SJSA1 (cell line): ENCODE data around the gene CC2D1B. TPM values are rescaled to one million over a fixed set of nuclear protein-coding genes. Genes with fewer than 3 reads are reported as not detected.
A peak's percentile ranks its signal among the peaks of the same experiment; 100 is the strongest.

Experiments used
- DNase-seq, 2 experiments: peaks; one replicate each; pipeline ENCODE4 v3.0.0-alpha.2; 2015 to 2020; ENCODE audit warnings: low spot score in 2 of 2, low read depth in 1 of 2
- H3K27ac ChIP-seq: fragments of 250-450 bp; sonication (Bioruptor Pico); 2 replicates; pipeline ENCODE4 v1.5.1; 2020; ENCODE audit warnings: mild to moderate bottlenecking, moderate library complexity
- H3K27me3 ChIP-seq: fragments of 250-450 bp; sonication (Bioruptor Pico); replicated peaks from 2 replicates; pipeline ENCODE4 v1.5.1; 2020; ENCODE audit warnings: mild to moderate bottlenecking, moderate library complexity
- H3K36me3 ChIP-seq: fragments of 250-450 bp; sonication (Bioruptor Pico); 2 replicates; pipeline ENCODE4 v1.5.1; 2020; ENCODE audit warnings: mild to moderate bottlenecking
- H3K4me1 ChIP-seq: fragments of 250-450 bp; sonication (Bioruptor Pico); replicated peaks from 2 replicates; pipeline ENCODE4 v1.6.1; 2021; ENCODE audit warnings: mild to moderate bottlenecking
- H3K4me3 ChIP-seq: fragments of 250-450 bp; sonication (Bioruptor Pico); 2 replicates; pipeline ENCODE4 v1.5.1; 2020; ENCODE audit warnings: mild to moderate bottlenecking
- H3K9me3 ChIP-seq: fragments of 250-450 bp; sonication (Bioruptor Pico); replicated peaks from 2 replicates; pipeline ENCODE4 v1.5.1; 2020; ENCODE audit warnings: mild to moderate bottlenecking
- total RNA-seq: library from RNA; depleted of rRNA; stranded (reverse); fragments of >200 nt; shearing (Covaris generic); gene quantifications from 2 replicates; pipeline ENCODE4 v1.2.3, GENCODE V29; 2014

Gene CC2D1B
- total RNA-seq, 1 experiment from 2014 or later, result 24.1 TPM

- peaks cover 37% of the 10 kb centered on the region for H3K36me3 ChIP-seq
- no peaks in the 10 kb centered on the region for H3K27me3 ChIP-seq
- H3K4me3 ChIP-seq, result peak overlapping the region; percentile 21
- H3K4me1 ChIP-seq, result peaks cover 15% of the 10 kb centered on the region
- peak in 1 of 2 experiments; percentile 22 for DNase-seq
- no peaks in the 10 kb centered on the region for H3K9me3 ChIP-seq
- no peak overlapping the region for H3K27ac ChIP-seq
These were observed 2.6 kb upstream of the CC2D1B start for GRCh38 chr1:52368383-52369172.

GRCh38 chr1:52367272-52367671 is 1.3 kb upstream of the CC2D1B start:
- H3K27ac ChIP-seq, result no peak overlapping the region
- no peak for DNase-seq
- H3K9me3 ChIP-seq, result no peaks in the 10 kb centered on the region
- H3K27me3 ChIP-seq, result no peaks in the 10 kb centered on the region
- peaks cover 15% of the 10 kb centered on the region for H3K4me1 ChIP-seq
- H3K36me3 ChIP-seq, result peaks cover 33% of the 10 kb centered on the region
- H3K4me3 ChIP-seq, result no peak overlapping the region

GRCh38 chr1:52366517-52366827 is 467 bp upstream of the CC2D1B start:
- no peaks in the 10 kb centered on the region for H3K27me3 ChIP-seq
- peaks cover 15% of the 10 kb centered on the region for H3K4me1 ChIP-seq
- no peak overlapping the region for H3K27ac ChIP-seq
- H3K36me3 ChIP-seq, result peaks cover 37% of the 10 kb centered on the region
- no peak for DNase-seq
- peak overlapping the region; percentile 89 for H3K4me3 ChIP-seq
- H3K9me3 ChIP-seq, result no peaks in the 10 kb centered on the region

- Histone ChIP-seq H3K27ac (peak overlapping the region; percentile 87), H3K4me3 (peak overlapping the region; percentile 89), H3K9me3 (no peaks in the 10 kb centered on the region), H3K27me3 (no peaks in the 10 kb centered on the region), H3K36me3 (peaks cover 48% of the 10 kb centered on the region), H3K4me1 (peaks cover 15% of the 10 kb centered on the region)
- DNase-seq, result peak; percentile 74 to 79
These were observed 797 bp downstream of the CC2D1B start for GRCh38 chr1:52365071-52365745.

GRCh38 chr1:52364235-52364839 is 1.7 kb downstream of the CC2D1B start:
- H3K27ac ChIP-seq, result peak overlapping the region; percentile 87
- H3K9me3 ChIP-seq, result no peaks in the 10 kb centered on the region
- H3K36me3 ChIP-seq, result peaks cover 57% of the 10 kb centered on the region
- peaks cover 15% of the 10 kb centered on the region for H3K4me1 ChIP-seq
- H3K27me3 ChIP-seq, result no peaks in the 10 kb centered on the region
- no peak overlapping the region; the same call in 1 of the 2 replicates for H3K4me3 ChIP-seq
- no peak for DNase-seq

- no peak for DNase-seq
- no peak overlapping the region for H3K4me3 ChIP-seq
- no peaks in the 10 kb centered on the region for H3K9me3 ChIP-seq
- H3K36me3 ChIP-seq, result peaks cover 90% of the 10 kb centered on the region
- H3K27me3 ChIP-seq, result no peaks in the 10 kb centered on the region
- no peak overlapping the region for H3K27ac ChIP-seq
- H3K4me1 ChIP-seq, result peaks cover 10% of the 10 kb centered on the region
These were observed 5.4 kb downstream of the CC2D1B start for GRCh38 chr1:52360595-52360968.

- DNase-seq, result no peak
- no peaks in the 10 kb centered on the region for H3K27me3 ChIP-seq
- no peak overlapping the region for H3K27ac ChIP-seq
- H3K4me1 ChIP-seq, result peaks cover 8% of the 10 kb centered on the region
- H3K36me3 ChIP-seq, result peaks cover 95% of the 10 kb centered on the region
- no peak overlapping the region for H3K4me3 ChIP-seq
- H3K9me3 ChIP-seq, result no peaks in the 10 kb centered on the region
These were observed 6.1 kb downstream of the CC2D1B start for GRCh38 chr1:52359676-52360594.

- H3K4me1 ChIP-seq, result no peaks in the 10 kb centered on the region
- no peak for DNase-seq
- no peaks in the 10 kb centered on the region for H3K9me3 ChIP-seq
- no peak overlapping the region for H3K27ac ChIP-seq
- peaks cover 97% of the 10 kb centered on the region for H3K36me3 ChIP-seq
- H3K4me3 ChIP-seq, result no peak overlapping the region
- no peaks in the 10 kb centered on the region for H3K27me3 ChIP-seq
These were observed 7.0 kb downstream of the CC2D1B start for GRCh38 chr1:52358851-52359497.

GRCh38 chr1:52357397-52357796 is 8.6 kb downstream of the CC2D1B start:
- Histone ChIP-seq H3K9me3 (no peaks in the 10 kb centered on the region), H3K4me1 (no peaks in the 10 kb centered on the region), H3K4me3 (no peak overlapping the region), H3K36me3 (peaks cover 100% of the 10 kb centered on the region), H3K27me3 (no peaks in the 10 kb centered on the region), H3K27ac (no peak overlapping the region)
- DNase-seq, result no peak

GRCh38 chr1:52356818-52357355 is 9.1 kb downstream of the CC2D1B start:
- no peak overlapping the region for H3K4me3 ChIP-seq
- H3K4me1 ChIP-seq, result no peaks in the 10 kb centered on the region
- no peak overlapping the region for H3K27ac ChIP-seq
- no peaks in the 10 kb centered on the region for H3K27me3 ChIP-seq
- peaks cover 100% of the 10 kb centered on the region for H3K36me3 ChIP-seq
- no peak for DNase-seq
- no peaks in the 10 kb centered on the region for H3K9me3 ChIP-seq

- peaks cover 96% of the 10 kb centered on the region for H3K36me3 ChIP-seq
- H3K27ac ChIP-seq, result no peak overlapping the region
- H3K4me1 ChIP-seq, result peaks cover 6% of the 10 kb centered on the region
- H3K9me3 ChIP-seq, result no peaks in the 10 kb centered on the region
- no peaks in the 10 kb centered on the region for H3K27me3 ChIP-seq
- no peak for DNase-seq
- H3K4me3 ChIP-seq, result no peak overlapping the region
These were observed 10.0 kb downstream of the CC2D1B start for GRCh38 chr1:52355847-52356505.

- H3K4me1 ChIP-seq, result peaks cover 11% of the 10 kb centered on the region
- H3K36me3 ChIP-seq, result peaks cover 91% of the 10 kb centered on the region
- no peak overlapping the region for H3K27ac ChIP-seq
- no peak overlapping the region for H3K4me3 ChIP-seq
- no peaks in the 10 kb centered on the region for H3K27me3 ChIP-seq
- no peaks in the 10 kb centered on the region for H3K9me3 ChIP-seq
- DNase-seq, result no peak
These were observed 10.6 kb downstream of the CC2D1B start for GRCh38 chr1:52355436-52355835.
